Adrenal gland (tissue), 12 donors: Measurements from ENCODE around the gene NPAS3. TPM values are rescaled to one million over a fixed set of nuclear protein-coding genes. Genes with fewer than 3 reads are reported as not detected.

ENCODE experiments used
- DNase-seq, 7 donors: peaks; one replicate each; pipeline ENCODE4 v3.0.0-alpha.2; 2019 to 2020
- H3K27ac ChIP-seq, 5 donors: fragments of 200-600 bp; sonication (generic) in 4 of 5; 1 replicate in 3 of 5; 2 replicates in 2 of 5; pipeline versions ENCODE4 v1.5.1 to v1.8.0; 2016 to 2020; ENCODE audit warnings: mild to moderate bottlenecking in 1 of 5
- H3K27me3 ChIP-seq: fragments of 200-600 bp; 2 replicates; pipeline ENCODE4 v1.8.0; 2021
- H3K36me3 ChIP-seq, 2 donors: fragments of 200-600 bp; replicated peaks in 1 of 2; 1 replicate in 1 of 2; 2 replicates in 1 of 2; pipeline versions ENCODE4 v1.5.1 to v1.8.0; 2018 to 2022
- H3K4me1 ChIP-seq, 2 donors: fragments of 200-600 bp; replicated peaks in 1 of 2; 1 replicate in 1 of 2; 2 replicates in 1 of 2; pipeline versions ENCODE4 v1.5.1 to v1.8.0; 2018 to 2021
- H3K4me3 ChIP-seq, 4 donors: fragments of 200-600 bp; sonication (generic) in 3 of 4; one replicate each; pipeline ENCODE4 v1.5.1; 2016 to 2018
- H3K9me3 ChIP-seq, 3 donors: fragments of 200-600 bp; sonication (generic) in 1 of 3; replicated peaks in 1 of 3; 1 replicate in 2 of 3; 2 replicates in 1 of 3; pipeline versions ENCODE4 v1.5.1 to v1.8.0; 2016 to 2021
- POLR2A ChIP-seq, 2 donors: fragments of 450-650 bp; IDR thresholded peaks; one replicate each; pipeline ENCODE4 v1.6.1; 2017; ENCODE audit warnings: antibody characterized with exemption in 2 of 2, mild to moderate bottlenecking in 2 of 2, moderate library complexity in 1 of 2
- WGBS, 4 donors: extraction: QIAGEN DNeasy Blood & Tissue Kit in 2 of 4; methylation state at CpG; one replicate each; pipeline versions ENCODE4 v1.1.5 to v1.1.7; 2013 to 2017; 5-methylcytosine and 5-hydroxymethylcytosine counted together
- intact Hi-C, 2 donors: fragments of 100-400 bp; cut with DNase I; formaldehyde crosslinking; loops; one replicate each; pipeline versions ENCODE4 v1.14.1 to v1.15.0; 2022 to 2023
- polyA plus RNA-seq, 3 donors: library from polyadenylated mRNA; stranded (reverse); fragments of 200-250 nt in 2 of 3; fragments of 350-450 nt in 1 of 3; fragmentation: Illumina TruSeq in 1 of 3; extraction: RNeasy Lipid Tissue Mini Kit (QIAGEN cat#74804) in 1 of 3; gene quantifications; one replicate each; pipeline ENCODE4 v1.2.3, GENCODE V29; 2013 to 2014
- total RNA-seq, 9 donors: library from RNA; depleted of rRNA in 4 of 9; stranded (reverse); fragments of >200 nt in 4 of 9; fragments of 120-200 nt in 1 of 9; fragmentation: NEBNext Ultra II Directional in 1 of 9; extraction: Animal tissue kit (Norgen Biotek cat#: 25700) in 1 of 9; gene quantifications; one replicate each; pipeline versions ENCODE4 v1.1.0 to v1.2.4, GENCODE V29; 2013 to 2023
- TF ChIP-seq, protein P1 (sequence below), 6 experiments: fragments of 450-650 bp in 4 of 6; fragments of 200-600 bp in 2 of 6; sonication (generic) in 1 of 6; IDR thresholded peaks; 1 replicate in 5 of 6; 2 replicates in 1 of 6; pipeline versions ENCODE4 v1.5.1 to v1.8.0; 2016 to 2021; ENCODE audit warnings: antibody characterized with exemption in 6 of 6, mild to moderate bottlenecking in 2 of 6, moderate library complexity in 1 of 6
- donor health status: healthy with polysubstance abuse.
- donor health status: Bipolar disorder and iron deficiency.
- donor health status: DM: yes; HTN: yes; CAD: no.
- donor health status: DM: no; HTN: no; CAD: no.
- donor health status: DM: no; HTN: no; CAD: no.
- donor health status: DM: yes; HTN: yes; CAD: no.

NPAS3 gene
- total and polyA plus RNA-seq, 12 donors = 0.36 to 7.5 (median 1.5) TPM

DNA sequence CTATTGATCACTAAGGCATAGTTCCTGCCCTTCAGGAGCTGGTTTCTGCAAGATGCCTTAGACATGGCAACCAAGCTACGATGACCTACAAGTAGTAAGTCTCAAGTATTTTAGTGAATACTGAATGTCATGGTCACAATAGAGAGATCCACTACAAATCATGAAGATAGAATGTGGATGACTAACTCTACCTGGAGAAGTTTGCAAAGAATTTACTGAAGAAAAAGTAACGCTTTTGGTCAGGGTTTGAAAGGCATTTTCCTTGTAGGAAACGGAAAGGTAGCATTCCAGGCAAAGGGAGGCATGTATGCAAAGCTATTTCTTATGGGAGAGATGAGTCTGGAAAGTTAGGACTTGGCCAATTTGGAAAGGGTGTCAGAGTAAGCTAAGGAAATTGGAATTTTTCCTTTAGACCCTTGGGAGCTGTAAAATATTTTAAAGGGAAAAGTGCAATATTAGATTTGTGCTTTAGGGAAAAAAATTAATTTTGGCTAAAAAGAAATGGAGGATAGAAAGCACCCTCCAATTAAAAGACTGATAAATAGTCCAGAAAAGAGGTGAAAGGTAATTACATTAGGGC lies 634.7 kb downstream of the NPAS3 start:
- no peak for TF ChIP-seq POLR2A (IDR thresholded peaks at IDR 0.05)
- TF ChIP-seq, protein P1, sequence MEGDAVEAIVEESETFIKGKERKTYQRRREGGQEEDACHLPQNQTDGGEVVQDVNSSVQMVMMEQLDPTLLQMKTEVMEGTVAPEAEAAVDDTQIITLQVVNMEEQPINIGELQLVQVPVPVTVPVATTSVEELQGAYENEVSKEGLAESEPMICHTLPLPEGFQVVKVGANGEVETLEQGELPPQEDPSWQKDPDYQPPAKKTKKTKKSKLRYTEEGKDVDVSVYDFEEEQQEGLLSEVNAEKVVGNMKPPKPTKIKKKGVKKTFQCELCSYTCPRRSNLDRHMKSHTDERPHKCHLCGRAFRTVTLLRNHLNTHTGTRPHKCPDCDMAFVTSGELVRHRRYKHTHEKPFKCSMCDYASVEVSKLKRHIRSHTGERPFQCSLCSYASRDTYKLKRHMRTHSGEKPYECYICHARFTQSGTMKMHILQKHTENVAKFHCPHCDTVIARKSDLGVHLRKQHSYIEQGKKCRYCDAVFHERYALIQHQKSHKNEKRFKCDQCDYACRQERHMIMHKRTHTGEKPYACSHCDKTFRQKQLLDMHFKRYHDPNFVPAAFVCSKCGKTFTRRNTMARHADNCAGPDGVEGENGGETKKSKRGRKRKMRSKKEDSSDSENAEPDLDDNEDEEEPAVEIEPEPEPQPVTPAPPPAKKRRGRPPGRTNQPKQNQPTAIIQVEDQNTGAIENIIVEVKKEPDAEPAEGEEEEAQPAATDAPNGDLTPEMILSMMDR (IDR thresholded peaks at IDR 0.05) = no peak
- Histone ChIP-seq H3K27me3 (no peaks in the 10 kb centered on the region), H3K27ac (no peak overlapping the region), H3K36me3 (no peaks in the 10 kb centered on the region), H3K4me3 (no peak overlapping the region), H3K9me3 (no peaks in the 10 kb centered on the region), H3K4me1 (peaks cover 0 to 27% of the 10 kb centered on the region in 2 donors)
- intact Hi-C loops = no loop called here
- 42 to 57% (median 45%) methylated on average over 3 of the region's 3 CpGs for WGBS, 4 donors
- no peak for DNase-seq

DNA sequence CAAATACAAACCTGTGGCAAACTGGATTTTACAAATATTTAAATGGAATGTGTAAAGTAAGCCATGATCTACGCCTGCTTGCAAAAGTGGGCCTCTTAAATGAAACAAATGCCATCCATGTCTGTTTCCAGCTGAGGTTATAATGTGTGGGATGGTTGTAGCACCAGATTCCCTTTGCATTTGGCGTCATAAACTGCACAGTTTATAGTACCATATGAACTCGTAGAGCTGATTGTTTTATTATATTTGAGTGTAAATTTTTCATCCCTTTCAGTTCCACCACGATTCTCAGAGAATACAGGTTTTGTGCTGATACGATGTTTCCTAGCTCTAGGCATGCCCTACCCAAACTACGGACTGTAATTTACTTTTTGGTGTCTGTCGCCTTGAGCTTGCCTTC lies 637.3 kb downstream of the NPAS3 start:
- intact Hi-C loops = no loop called here

DNA sequence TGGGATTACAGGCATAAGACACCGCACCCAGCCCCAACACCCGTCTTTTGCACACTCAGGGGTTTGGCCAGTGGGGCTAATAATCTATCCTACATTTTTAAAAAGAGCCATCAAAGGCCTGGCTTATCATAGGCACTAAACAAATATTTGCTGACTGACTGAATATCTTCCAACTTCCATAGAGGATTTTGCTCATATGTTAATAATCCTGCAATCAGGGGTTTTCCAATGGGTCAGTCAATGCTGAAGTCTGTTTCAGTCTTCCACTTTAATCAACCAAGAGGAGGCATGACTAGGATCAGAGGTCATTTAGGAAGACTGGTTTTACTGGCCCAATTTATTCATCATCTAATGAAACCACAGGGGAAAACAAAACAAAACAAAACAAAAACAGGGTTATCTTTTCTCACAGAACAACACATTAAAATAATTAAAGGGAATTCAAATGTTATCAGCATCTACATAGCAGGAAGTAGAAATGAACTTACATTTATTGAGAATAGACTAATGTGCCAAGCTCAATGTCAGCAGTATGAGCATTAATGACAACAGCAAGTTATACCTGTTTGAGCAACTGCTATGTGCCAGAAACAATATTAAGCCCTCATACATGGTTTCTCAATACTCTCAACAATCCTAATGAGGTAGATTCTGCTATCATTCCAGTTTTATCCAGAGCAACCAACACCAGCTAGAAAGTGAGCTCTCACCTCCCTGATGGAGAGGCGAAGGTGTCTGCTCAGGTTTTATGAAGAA lies 640.0 kb downstream of the NPAS3 start:
- H3K4me3 ChIP-seq = no peak overlapping the region
- intact Hi-C loops = no loop called here

More for the DNA sequence above, 637.3 kb downstream of the NPAS3 start:
- no peaks in the 10 kb centered on the region for H3K27me3 ChIP-seq
- peaks cover 0 to 4% of the 10 kb centered on the region in 2 donors for H3K4me1 ChIP-seq
- TF ChIP-seq, protein P1 (IDR thresholded peaks at IDR 0.05) = no peak
- no peaks in the 10 kb centered on the region for H3K36me3 ChIP-seq
- no peaks in the 10 kb centered on the region for H3K9me3 ChIP-seq
- DNase-seq = no peak
- WGBS, 4 donors = 82 to 83% (median 83%) methylated on average over 7 of the region's 7 CpGs
- H3K27ac ChIP-seq = no peak overlapping the region
- no peak overlapping the region for H3K4me3 ChIP-seq

DNA sequence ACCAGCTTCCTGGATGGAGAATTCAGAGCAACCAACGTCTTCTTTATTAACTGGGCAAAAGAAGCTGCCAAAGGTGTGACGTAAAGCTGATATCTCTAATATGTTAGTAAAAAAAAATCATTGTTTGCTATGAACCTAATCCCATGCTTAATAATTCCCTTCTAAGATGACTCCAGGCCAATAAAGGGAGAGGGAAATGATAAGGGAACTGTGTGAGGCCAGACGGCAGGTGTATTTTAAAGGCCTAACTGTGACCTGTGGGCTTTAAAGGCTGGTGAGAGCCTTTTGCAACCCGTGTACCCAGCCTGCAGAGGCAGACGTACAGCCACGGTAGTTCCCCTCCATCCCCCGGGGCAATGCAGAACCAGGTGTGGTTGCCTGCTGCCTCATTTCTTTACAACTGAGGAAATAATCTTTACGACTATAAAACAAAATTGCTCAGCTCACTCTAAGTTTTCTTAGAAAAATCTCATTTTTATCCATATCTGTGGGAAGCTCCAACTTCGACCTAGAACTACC lies 641.6 kb downstream of the NPAS3 start:
- H3K36me3 ChIP-seq = no peaks in the 10 kb centered on the region
- H3K4me1 ChIP-seq = no peaks in the 10 kb centered on the region
- WGBS, 4 donors = 86 to 88% (median 87%) methylated on average over 9 of the region's 9 CpGs
- intact Hi-C loops = no loop called here
- H3K27me3 ChIP-seq = no peaks in the 10 kb centered on the region
- H3K9me3 ChIP-seq = no peaks in the 10 kb centered on the region
- no peak overlapping the region for H3K4me3 ChIP-seq
- H3K27ac ChIP-seq = no peak overlapping the region
- no peak for DNase-seq
- TF ChIP-seq POLR2A (IDR thresholded peaks at IDR 0.05) = no peak
- TF ChIP-seq, protein P1 (IDR thresholded peaks at IDR 0.05) = no peak

More for the DNA sequence above, 640.0 kb downstream of the NPAS3 start:
- H3K9me3 ChIP-seq = no peaks in the 10 kb centered on the region
- no peaks in the 10 kb centered on the region for H3K36me3 ChIP-seq
- TF ChIP-seq, protein P1 (IDR thresholded peaks at IDR 0.05) = no peak
- TF ChIP-seq POLR2A (IDR thresholded peaks at IDR 0.05) = no peak
- no peak overlapping the region for H3K27ac ChIP-seq
- H3K4me1 ChIP-seq = no peaks in the 10 kb centered on the region
- DNase-seq = no peak
- no peaks in the 10 kb centered on the region for H3K27me3 ChIP-seq
- 91 to 96% (median 93%) methylated on average over 3 of the region's 3 CpGs for WGBS, 4 donors
